B cell (primary cell): ENCODE results near the gene CHRM4. TPM values are rescaled to one million over a fixed set of nuclear protein-coding genes. Genes with fewer than 3 reads are reported as not detected.

Experiments used
- ATAC-seq: fragments of 200-7000 bp; cut with Tn5 transposase; one replicate; pipeline ENCODE4 v1.10.0; 2021; ENCODE audit warnings: low read depth, mild to moderate bottlenecking, moderate number of reproducible peaks, moderate library complexity
- CTCF ChIA-PET: fragments of 350-600 bp; sonication (Branson Sonifier 250); formaldehyde crosslinking; loops from one replicate; lab custom pipeline; 2021; ENCODE audit warnings: antibody characterized with exemption, inconsistent platforms; lab: Charles Lee
- POLR2A ChIA-PET: fragments of 350-600 bp; sonication (Branson Sonifier 250); formaldehyde crosslinking; loops from one replicate; lab custom pipeline; 2021; ENCODE audit warnings: antibody characterized with exemption; lab: Charles Lee
- DNase-seq: peaks from one replicate; pipeline ENCODE4 v3.0.0; 2013
- H2AFZ ChIP-seq: 2 replicates; pipeline ENCODE4 v1.6.1; 2012; ENCODE audit warnings: mild to moderate bottlenecking, low read depth, low read length; ENCODE audit not compliant: insufficient read depth, poor library complexity, severe bottlenecking
- H3K27ac ChIP-seq, 2 donors: 1 replicate in 1 of 2; 2 replicates in 1 of 2; pipeline ENCODE4 v1.5.1; 2012 to 2013; ENCODE audit warnings: low read length in 2 of 2, mild to moderate bottlenecking in 2 of 2, moderate library complexity in 1 of 2
- H3K27me3 ChIP-seq, 4 experiments: fragments of 200-600 bp in 1 of 4; sonication (generic) in 1 of 4; replicated peaks in 1 of 4; 1 replicate in 2 of 4; 2 replicates in 2 of 4; pipeline versions ENCODE4 v1.6.1 to v1.7.0; 2013 to 2016; ENCODE audit warnings: low read length in 3 of 4, mild to moderate bottlenecking in 2 of 4, mixed read lengths in 1 of 4, moderate library complexity in 1 of 4; ENCODE audit not compliant: insufficient read depth in 4 of 4, control insufficient read depth in 3 of 4; ENCODE audit errors: control extremely low read depth in 1 of 4
- H3K36me3 ChIP-seq, 2 experiments: replicated peaks in 1 of 2; 1 replicate in 1 of 2; 2 replicates in 1 of 2; pipeline versions ENCODE4 v1.6.1 to v1.7.1; 2013; ENCODE audit warnings: low read length in 1 of 2; ENCODE audit not compliant: insufficient read depth in 2 of 2, control insufficient read depth in 1 of 2; ENCODE audit errors: control extremely low read depth in 1 of 2, extremely low read depth in 1 of 2
- H3K4me1 ChIP-seq, 2 donors: fragments of 200-600 bp in 1 of 2; sonication (generic) in 1 of 2; 1 replicate in 1 of 2; 2 replicates in 1 of 2; pipeline versions ENCODE4 v1.5.1 to v1.6.1; 2013 to 2017; ENCODE audit warnings: low read length in 2 of 2; ENCODE audit not compliant: control insufficient read depth in 2 of 2, insufficient read depth in 2 of 2
- H3K4me2 ChIP-seq: replicated peaks from 2 replicates; pipeline ENCODE3; 2012; ENCODE audit warnings: mild to moderate bottlenecking, low read depth, low read length; ENCODE audit not compliant: poor library complexity, severe bottlenecking
- H3K4me3 ChIP-seq, 5 experiments: fragments of 200-600 bp in 1 of 5; sonication (generic) in 1 of 5; 1 replicate in 3 of 5; 2 replicates in 2 of 5; pipeline versions ENCODE4 v1.5.1 to v1.7.0; 2011 to 2016; ENCODE audit warnings: low read length in 4 of 5, mild to moderate bottlenecking in 4 of 5, low read depth in 2 of 5, control low read depth in 1 of 5, moderate library complexity in 1 of 5; ENCODE audit not compliant: insufficient read depth in 1 of 5; ENCODE audit errors: control extremely low read depth in 1 of 5, extremely low read depth in 1 of 5
- H3K79me2 ChIP-seq: fragments of 200-600 bp; sonication (generic); one replicate; pipeline ENCODE4 v1.6.0; 2016; ENCODE audit warnings: low read length; ENCODE audit not compliant: control insufficient read depth, insufficient read depth
- H3K9ac ChIP-seq: fragments of 200-600 bp; sonication (generic); 2 replicates; pipeline ENCODE4 v1.6.1; 2017; ENCODE audit warnings: mild to moderate bottlenecking, low read length, moderate library complexity
- H3K9me3 ChIP-seq, 3 donors: one replicate each; pipeline versions ENCODE4 v1.6.1 to v1.7.1; 2013; ENCODE audit warnings: low read length in 2 of 3; ENCODE audit not compliant: control insufficient read depth in 2 of 3, insufficient read depth in 1 of 3; ENCODE audit errors: control extremely low read depth in 1 of 3
- H4K20me1 ChIP-seq: 2 replicates; pipeline ENCODE4 v1.6.0; 2012; ENCODE audit warnings: mild to moderate bottlenecking, low read length; ENCODE audit not compliant: insufficient read depth, control insufficient read depth, poor library complexity, severe bottlenecking
- H3K27ac Mint-ChIP-seq: one replicate; pipeline ENCODE4 v1.8.0; 2021; ENCODE audit warnings: mixed read lengths
- H3K27me3 Mint-ChIP-seq: one replicate; pipeline ENCODE4 v1.8.0; 2021; ENCODE audit warnings: mixed read lengths
- H3K4me1 Mint-ChIP-seq: one replicate; pipeline ENCODE4 v1.8.0; 2021; ENCODE audit warnings: mixed read lengths
- H3K4me3 Mint-ChIP-seq: one replicate; pipeline ENCODE4 v1.8.0; 2021; ENCODE audit warnings: mixed read lengths
- H3K9me3 Mint-ChIP-seq: one replicate; pipeline ENCODE4 v1.8.0; 2022; ENCODE audit warnings: mixed read lengths; ENCODE audit not compliant: insufficient read depth
- EZH2 ChIP-seq: IDR thresholded peaks from 2 replicates; pipeline ENCODE4 v1.6.1; 2012; ENCODE audit warnings: borderline replicate concordance, low read depth, mild to moderate bottlenecking, moderate library complexity, low read length; ENCODE audit not compliant: insufficient read depth, poor library complexity, severe bottlenecking
- WGBS: methylation state at CpG from one replicate; pipeline ENCODE4 v1.1.5; 2013; ENCODE audit warnings: missing lambda C conversion rate; ENCODE audit not compliant: insufficient coverage; 5-methylcytosine and 5-hydroxymethylcytosine counted together
- intact Hi-C: fragments of 100-400 bp; cut with micrococcal nuclease; formaldehyde crosslinking; loops from one replicate; pipeline ENCODE4 v1.10.0; 2022
- polyA plus RNA-seq: library from polyadenylated mRNA; depleted of rRNA; stranded (reverse); fragments of >200 nt; gene quantifications from 2 replicates; pipeline ENCODE4 v1.2.3, GENCODE V29; 2012
- total RNA-seq, 2 donors: library from RNA; stranded (reverse); fragments of 120-200 nt in 1 of 2; gene quantifications; 1 replicate in 1 of 2; 2 replicates in 1 of 2; pipeline versions ENCODE4 v1.2.3 to v1.2.4, GENCODE V29; 2013 to 2022
- TF ChIP-seq, protein P1 (sequence below): fragments of 200-600 bp; IDR thresholded peaks from one replicate; pipeline ENCODE4 v1.8.0; 2022; ENCODE audit warnings: antibody characterized with exemption, mild to moderate bottlenecking

CHRM4 gene
- total and polyA plus RNA-seq, 2 donors (not counting 1 experiment from before 2014, with no cell fraction given): 0.49 to 1.4 TPM

DNA sequence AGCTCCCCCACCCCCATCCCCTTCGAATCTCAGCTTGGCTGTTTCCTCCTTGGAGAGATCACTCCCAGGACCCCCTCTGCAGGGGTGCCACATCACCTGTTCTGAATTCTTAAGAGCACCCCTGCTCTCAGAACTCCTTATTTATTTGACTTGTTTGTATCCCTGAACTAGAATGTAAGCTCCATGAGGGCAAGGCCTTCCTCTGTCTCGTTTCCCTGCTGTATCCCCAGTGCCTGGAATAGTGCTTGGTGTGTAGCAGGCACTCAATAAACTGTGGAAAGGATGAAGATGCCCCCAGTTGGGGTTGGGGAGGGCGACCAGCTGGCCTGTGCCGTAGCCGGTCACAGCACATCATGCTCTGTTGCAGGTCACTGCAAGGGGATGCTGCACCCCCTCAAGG, 13.7 kb downstream of the CHRM4 start:
- TF ChIP-seq, protein P1, sequence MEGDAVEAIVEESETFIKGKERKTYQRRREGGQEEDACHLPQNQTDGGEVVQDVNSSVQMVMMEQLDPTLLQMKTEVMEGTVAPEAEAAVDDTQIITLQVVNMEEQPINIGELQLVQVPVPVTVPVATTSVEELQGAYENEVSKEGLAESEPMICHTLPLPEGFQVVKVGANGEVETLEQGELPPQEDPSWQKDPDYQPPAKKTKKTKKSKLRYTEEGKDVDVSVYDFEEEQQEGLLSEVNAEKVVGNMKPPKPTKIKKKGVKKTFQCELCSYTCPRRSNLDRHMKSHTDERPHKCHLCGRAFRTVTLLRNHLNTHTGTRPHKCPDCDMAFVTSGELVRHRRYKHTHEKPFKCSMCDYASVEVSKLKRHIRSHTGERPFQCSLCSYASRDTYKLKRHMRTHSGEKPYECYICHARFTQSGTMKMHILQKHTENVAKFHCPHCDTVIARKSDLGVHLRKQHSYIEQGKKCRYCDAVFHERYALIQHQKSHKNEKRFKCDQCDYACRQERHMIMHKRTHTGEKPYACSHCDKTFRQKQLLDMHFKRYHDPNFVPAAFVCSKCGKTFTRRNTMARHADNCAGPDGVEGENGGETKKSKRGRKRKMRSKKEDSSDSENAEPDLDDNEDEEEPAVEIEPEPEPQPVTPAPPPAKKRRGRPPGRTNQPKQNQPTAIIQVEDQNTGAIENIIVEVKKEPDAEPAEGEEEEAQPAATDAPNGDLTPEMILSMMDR: no peak
- no peak for TF ChIP-seq EZH2
- Histone ChIP-seq H3K4me1 (peaks cover 11 to 12% of the 10 kb centered on the region in 2 donors), H3K9me3 (peaks cover 0 to 9% (median 0%) of the 10 kb centered on the region in 3 donors), H3K4me2 (no peak overlapping the region), H3K4me3 (no peak overlapping the region), H4K20me1 (no peaks in the 10 kb centered on the region), H3K9ac (no peak overlapping the region), H3K27me3 (peaks cover 0 to 12% (median 7%) of the 10 kb centered on the region in 4 experiments), H2AFZ (no peak overlapping the region), H3K27ac (no peak overlapping the region), H3K36me3 (peaks cover 0 to 23% of the 10 kb centered on the region in 2 experiments), H3K79me2 (no peaks in the 10 kb centered on the region)
- peaks cover 6% of the 10 kb centered on the region for H3K27me3 Mint-ChIP-seq
- no peak overlapping the region for H3K27ac Mint-ChIP-seq
- ATAC-seq (no peak), DNase-seq (no peak)
- 97% methylated on average over 4 of the region's 5 CpGs for WGBS
- CTCF ChIA-PET: interaction anchor here (0.6 to 1.6 kb wide), 5 partner anchors 9 to 781 kb away, joined by 3 to 7 read pairs (median 4); no protein-coding TSS in a partner anchor
- intact Hi-C loops: no loop called here
- POLR2A ChIA-PET: no interaction called here
- peaks cover 12% of the 10 kb centered on the region for H3K4me1 Mint-ChIP-seq
- H3K9me3 Mint-ChIP-seq: no peaks in the 10 kb centered on the region
- no peak overlapping the region for H3K4me3 Mint-ChIP-seq

DNA sequence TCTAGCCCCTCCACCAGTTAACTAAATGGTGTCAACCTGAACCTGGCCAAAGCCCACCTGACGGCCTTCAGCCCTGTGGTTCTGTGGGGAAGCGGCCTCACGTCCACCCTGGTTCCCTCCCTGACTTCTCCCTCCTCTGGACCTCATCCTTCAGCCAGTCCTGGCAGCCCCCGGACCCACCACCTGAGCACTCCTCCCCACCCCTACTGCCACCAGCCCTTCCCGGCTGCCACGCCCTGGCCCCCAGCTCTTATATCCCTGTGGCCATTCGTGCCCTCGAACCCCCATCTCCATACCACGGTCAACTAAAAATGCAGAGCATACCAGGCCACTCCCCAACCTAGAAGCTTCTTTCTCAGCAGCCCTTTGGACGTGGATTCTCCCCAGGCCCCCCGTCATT, 14.3 kb downstream of the CHRM4 start:
- CTCF ChIA-PET: interaction anchor here (0.6 to 1.6 kb wide), 4 partner anchors 9 to 782 kb away, joined by 3 to 6 read pairs (median 4); no protein-coding TSS in a partner anchor
- H3K9me3 Mint-ChIP-seq: no peaks in the 10 kb centered on the region
- H3K9ac ChIP-seq: no peak overlapping the region
- H3K27me3 ChIP-seq: peaks cover 0 to 6% (median 3%) of the 10 kb centered on the region in 4 experiments
- H3K4me1 Mint-ChIP-seq: peaks cover 12% of the 10 kb centered on the region
- no peak overlapping the region for H3K4me3 Mint-ChIP-seq
- 96% methylated on average over 11 of the region's 11 CpGs for WGBS
- no peak for TF ChIP-seq EZH2
- TF ChIP-seq, protein P1: no peak
- no peaks in the 10 kb centered on the region for H4K20me1 ChIP-seq
- POLR2A ChIA-PET: no interaction called here
- intact Hi-C loops: no loop called here
- peak overlapping the region; percentile 15 for H3K27ac Mint-ChIP-seq
- H3K36me3 ChIP-seq: peaks cover 0 to 25% of the 10 kb centered on the region in 2 experiments
- ATAC-seq (no peak), DNase-seq (no peak)
- peaks cover 4% of the 10 kb centered on the region for H3K27me3 Mint-ChIP-seq
- H3K27ac ChIP-seq: no peak overlapping the region
- peaks cover 0 to 6% (median 0%) of the 10 kb centered on the region in 3 donors for H3K9me3 ChIP-seq
- H3K79me2 ChIP-seq: no peaks in the 10 kb centered on the region
- H2AFZ ChIP-seq: no peak overlapping the region
- H3K4me3 ChIP-seq: no peak overlapping the region
- no peak overlapping the region for H3K4me2 ChIP-seq
- peaks cover 6% of the 10 kb centered on the region in 2 donors for H3K4me1 ChIP-seq
